Mesenchymal stem cell (in vitro differentiated cells and primary cell): ENCODE measurements around the gene KIF3C.
"Not testable (repeated sequence)": the region's sequence is repeated elsewhere in the genome, so short reads cannot be mapped to it uniquely, and the experiment has no call there.

Experiments
- DNase-seq: peaks from one replicate; pipeline ENCODE4 v3.0.0-alpha.2; 2013
- H2AFZ ChIP-seq: one replicate; pipeline ENCODE4 v1.6.1; 2013; ENCODE audit warnings: low read depth, mild to moderate bottlenecking, control low read depth, inconsistent platforms, low read length, moderate library complexity
- H2AK5ac ChIP-seq: 2 replicates; pipeline ENCODE4 v1.6.1; 2013; ENCODE audit warnings: low read length, moderate library complexity, mild to moderate bottlenecking, inconsistent platforms; ENCODE audit not compliant: severe bottlenecking
- H2BK120ac ChIP-seq: one replicate; pipeline ENCODE4 v1.6.1; 2013; ENCODE audit warnings: low read depth, mild to moderate bottlenecking, inconsistent platforms, low read length, moderate library complexity
- H2BK12ac ChIP-seq, 2 experiments: one replicate each; pipeline ENCODE4 v1.6.1; 2013; ENCODE audit warnings: inconsistent platforms in 2 of 2, low read length in 2 of 2, mild to moderate bottlenecking in 2 of 2, moderate library complexity in 2 of 2, control low read depth in 1 of 2
- H2BK15ac ChIP-seq: one replicate; pipeline ENCODE4 v1.6.1; 2013; ENCODE audit warnings: mild to moderate bottlenecking, low read depth, inconsistent platforms; ENCODE audit not compliant: poor library complexity, severe bottlenecking
- H2BK5ac ChIP-seq: 2 replicates; pipeline ENCODE4 v1.6.1; 2013; ENCODE audit warnings: low read depth, mild to moderate bottlenecking, low read length, control low read depth, inconsistent platforms; ENCODE audit not compliant: poor library complexity, severe bottlenecking
- H3K14ac ChIP-seq, 2 experiments: one replicate each; pipeline ENCODE4 v1.6.1; 2013; ENCODE audit warnings: inconsistent platforms in 2 of 2, low read length in 2 of 2, control low read depth in 1 of 2, mild to moderate bottlenecking in 1 of 2, moderate library complexity in 1 of 2
- H3K18ac ChIP-seq, 2 experiments: one replicate each; pipeline ENCODE4 v1.6.1; 2013; ENCODE audit warnings: inconsistent platforms in 2 of 2, low read length in 2 of 2, control low read depth in 1 of 2, low read depth in 1 of 2, mild to moderate bottlenecking in 1 of 2
- H3K23ac ChIP-seq, 2 experiments: one replicate each; pipeline ENCODE4 v1.6.1; 2013; ENCODE audit warnings: inconsistent platforms in 2 of 2, low read length in 2 of 2, mild to moderate bottlenecking in 2 of 2, moderate library complexity in 2 of 2, control low read depth in 1 of 2
- H3K27ac ChIP-seq: 2 replicates; pipeline ENCODE4 v1.5.1; 2013; ENCODE audit warnings: mild to moderate bottlenecking, moderate library complexity, low read length, control low read depth, inconsistent platforms; ENCODE audit not compliant: poor library complexity, severe bottlenecking
- H3K27me3 ChIP-seq, 2 experiments: 2 replicates each; pipeline versions ENCODE4 v1.6.1 to v1.7.0; 2013; ENCODE audit warnings: low read length in 2 of 2, mild to moderate bottlenecking in 2 of 2, moderate library complexity in 2 of 2, control low read depth in 1 of 2, inconsistent platforms in 1 of 2; ENCODE audit not compliant: control insufficient read depth in 1 of 2, insufficient read depth in 1 of 2
- H3K36me3 ChIP-seq, 2 experiments: 2 replicates each; pipeline versions ENCODE4 v1.6.1 to v1.7.0; 2013; ENCODE audit warnings: low read length in 2 of 2, control low read depth in 1 of 2, inconsistent platforms in 1 of 2, low read depth in 1 of 2, mild to moderate bottlenecking in 1 of 2; ENCODE audit not compliant: insufficient read depth in 2 of 2, control insufficient read depth in 1 of 2
- H3K4ac ChIP-seq, 2 experiments: one replicate each; pipeline ENCODE4 v1.6.1; 2013; ENCODE audit warnings: inconsistent platforms in 2 of 2, low read length in 2 of 2, mild to moderate bottlenecking in 2 of 2, moderate library complexity in 2 of 2, control low read depth in 1 of 2, low read depth in 1 of 2
- H3K4me1 ChIP-seq: 2 replicates; pipeline ENCODE4 v1.6.1; 2013; ENCODE audit warnings: low read depth, low read length, control low read depth; ENCODE audit not compliant: control insufficient read depth, insufficient read depth
- H3K4me2 ChIP-seq: 2 replicates; pipeline ENCODE4 v1.6.1; 2013; ENCODE audit warnings: low read length, mild to moderate bottlenecking, inconsistent platforms; ENCODE audit not compliant: poor library complexity, severe bottlenecking
- H3K4me3 ChIP-seq, 2 experiments: 2 replicates each; pipeline versions ENCODE4 v1.5.1 to v1.7.0; 2013; ENCODE audit warnings: low read length in 2 of 2, mild to moderate bottlenecking in 2 of 2, control low read depth in 1 of 2, low read depth in 1 of 2; ENCODE audit not compliant: insufficient read depth in 1 of 2
- H3K79me1 ChIP-seq: replicated peaks from 2 replicates; pipeline ENCODE4 v1.6.1; 2013; ENCODE audit warnings: mild to moderate bottlenecking, control low read depth, low read length, inconsistent platforms; ENCODE audit not compliant: poor library complexity, severe bottlenecking
- H3K9ac ChIP-seq: 2 replicates; pipeline ENCODE4 v1.7.0; 2013; ENCODE audit warnings: mild to moderate bottlenecking, low read length, moderate library complexity
- H3K9me3 ChIP-seq: 2 replicates; pipeline ENCODE4 v1.7.0; 2013; ENCODE audit warnings: mild to moderate bottlenecking, low read length; ENCODE audit not compliant: control insufficient read depth
- H4K8ac ChIP-seq: one replicate; pipeline ENCODE4 v1.6.1; 2013; ENCODE audit warnings: inconsistent platforms, mild to moderate bottlenecking, low read length, moderate library complexity
- H4K91ac ChIP-seq: one replicate; pipeline ENCODE4 v1.6.1; 2013; ENCODE audit warnings: mild to moderate bottlenecking, low read length, inconsistent platforms
- WGBS: methylation state at CpG from one replicate; pipeline ENCODE4 v1.1.7; 2013; ENCODE audit warnings: mixed read lengths; 5-methylcytosine and 5-hydroxymethylcytosine counted together

Gene KIF3C

DNA sequence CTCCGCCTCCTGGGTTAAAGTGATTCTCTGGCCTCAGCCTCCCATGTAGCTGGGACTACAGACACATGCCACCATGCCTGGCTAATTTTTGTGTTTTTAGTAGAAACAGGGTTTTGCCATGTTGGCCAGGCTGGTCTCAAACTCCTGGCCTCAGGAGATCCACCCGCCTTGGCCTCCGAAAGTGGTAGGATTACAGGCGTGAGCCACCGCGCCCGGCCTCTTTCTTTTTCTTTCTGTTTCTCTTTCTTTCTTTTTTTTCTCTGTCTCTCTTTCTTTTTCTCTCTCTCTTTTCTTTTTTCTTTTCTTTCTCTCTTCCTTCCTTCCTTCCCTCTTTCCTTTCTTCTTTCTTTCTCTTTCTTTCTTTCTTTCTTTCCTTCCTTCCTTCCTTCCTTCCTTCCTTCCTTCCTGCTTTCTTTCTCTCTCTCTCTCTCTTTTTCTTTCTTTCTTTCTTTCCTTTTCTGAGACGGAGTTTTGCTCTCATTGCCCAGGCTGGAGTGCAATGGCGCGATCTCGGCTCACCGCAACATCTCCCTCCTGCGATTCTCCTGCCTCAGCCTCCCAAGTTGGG lies 16.6 kb upstream of the KIF3C start:
- not testable (repeated sequence) for H2BK5ac ChIP-seq, H3K9ac ChIP-seq, H2AFZ ChIP-seq, DNase-seq, H3K4ac ChIP-seq, H2BK12ac ChIP-seq, H2BK15ac ChIP-seq, H3K9me3 ChIP-seq, H3K36me3 ChIP-seq, H2BK120ac ChIP-seq, H3K27me3 ChIP-seq, H4K8ac ChIP-seq, H3K18ac ChIP-seq, H3K4me3 ChIP-seq, H4K91ac ChIP-seq, H2AK5ac ChIP-seq, H3K23ac ChIP-seq, H3K14ac ChIP-seq, H3K79me1 ChIP-seq, H3K27ac ChIP-seq, H3K4me2 ChIP-seq
- H3K4me1 ChIP-seq: peaks cover 10% of the 10 kb centered on the region
- 97% methylated on average over 13 of the region's 13 CpGs for WGBS

DNA sequence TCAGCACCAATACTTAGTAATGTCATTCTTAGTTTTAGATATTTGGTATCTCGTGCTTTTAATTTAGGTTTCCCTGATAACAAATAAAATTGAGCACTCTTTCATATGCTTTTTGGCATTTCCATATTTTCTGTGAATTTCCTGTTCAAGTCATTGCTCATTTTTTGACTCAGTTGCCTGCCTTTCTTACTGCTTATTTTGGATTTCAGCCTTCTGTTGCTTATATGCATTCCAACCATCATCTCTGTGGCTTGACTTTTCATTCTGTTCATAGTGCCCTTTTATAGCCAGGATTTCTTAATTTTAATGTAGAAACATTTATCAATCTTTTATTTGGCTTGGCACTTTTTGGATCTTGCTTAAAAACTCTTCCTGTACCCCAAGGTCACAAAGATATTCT lies 14.5 kb upstream of the KIF3C start:
- Histone ChIP-seq H3K23ac (no peak overlapping the region), H3K14ac (no peak overlapping the region), H3K79me1 (no peaks in the 10 kb centered on the region), H2BK5ac (no peak overlapping the region), H4K91ac (no peak overlapping the region), H4K8ac (no peak overlapping the region), H3K4me1 (peaks cover 7% of the 10 kb centered on the region), H3K9me3 (no peaks in the 10 kb centered on the region), H3K27me3 (no peaks in the 10 kb centered on the region), H3K4me2 (no peak overlapping the region), H2BK15ac (no peak overlapping the region), H3K4me3 (no peak overlapping the region), H2AFZ (no peak overlapping the region), H3K4ac (no peak overlapping the region), H3K18ac (no peak overlapping the region), H2BK12ac (no peak overlapping the region), H2BK120ac (no peak overlapping the region), H3K9ac (no peak overlapping the region), H3K27ac (no peak overlapping the region), H2AK5ac (no peak overlapping the region), H3K36me3 (no peaks in the 10 kb centered on the region)
- DNase-seq: no peak
- WGBS: 69% methylated on average over 1 of the region's 1 CpG

DNA sequence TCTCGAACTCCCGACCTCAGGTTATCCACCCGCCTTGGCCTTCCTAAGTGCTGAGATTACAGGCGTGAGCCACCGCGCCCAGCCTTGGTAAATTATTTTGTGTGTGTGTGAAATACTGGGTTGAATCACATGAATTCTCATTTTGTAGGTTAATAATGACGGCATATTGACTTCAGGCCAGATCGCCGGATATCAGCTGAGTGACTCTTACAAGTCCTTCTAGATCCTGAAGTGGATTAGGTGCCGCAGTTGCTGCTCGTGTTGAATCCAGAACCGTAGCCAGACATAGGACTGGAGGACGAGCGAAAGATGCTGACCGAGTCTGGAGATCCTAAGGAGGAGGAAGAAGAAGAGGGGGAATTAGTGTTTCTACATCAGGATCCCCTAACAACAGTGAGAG lies 12.2 kb upstream of the KIF3C start:
- H3K4me1 ChIP-seq: peaks cover 3% of the 10 kb centered on the region
- H3K4ac ChIP-seq: no peak overlapping the region
- WGBS: 95% methylated on average over 15 of the region's 15 CpGs
- no peak overlapping the region for H3K14ac ChIP-seq
- H4K91ac ChIP-seq: no peak overlapping the region
- no peak overlapping the region for H2AK5ac ChIP-seq
- H3K4me3 ChIP-seq: no peak overlapping the region
- no peak overlapping the region for H3K23ac ChIP-seq
- no peak overlapping the region for H2BK120ac ChIP-seq
- H3K9me3 ChIP-seq: no peaks in the 10 kb centered on the region
- no peak overlapping the region for H4K8ac ChIP-seq
- no peaks in the 10 kb centered on the region for H3K79me1 ChIP-seq
- H2BK15ac ChIP-seq: no peak overlapping the region
- no peak overlapping the region for H3K9ac ChIP-seq
- H3K27ac ChIP-seq: no peak overlapping the region
- no peak overlapping the region for H2BK5ac ChIP-seq
- no peak overlapping the region for H2BK12ac ChIP-seq
- H3K36me3 ChIP-seq: no peaks in the 10 kb centered on the region
- H3K4me2 ChIP-seq: no peak overlapping the region
- no peak overlapping the region for H2AFZ ChIP-seq
- DNase-seq: no peak
- H3K18ac ChIP-seq: no peak overlapping the region
- no peaks in the 10 kb centered on the region for H3K27me3 ChIP-seq

DNA sequence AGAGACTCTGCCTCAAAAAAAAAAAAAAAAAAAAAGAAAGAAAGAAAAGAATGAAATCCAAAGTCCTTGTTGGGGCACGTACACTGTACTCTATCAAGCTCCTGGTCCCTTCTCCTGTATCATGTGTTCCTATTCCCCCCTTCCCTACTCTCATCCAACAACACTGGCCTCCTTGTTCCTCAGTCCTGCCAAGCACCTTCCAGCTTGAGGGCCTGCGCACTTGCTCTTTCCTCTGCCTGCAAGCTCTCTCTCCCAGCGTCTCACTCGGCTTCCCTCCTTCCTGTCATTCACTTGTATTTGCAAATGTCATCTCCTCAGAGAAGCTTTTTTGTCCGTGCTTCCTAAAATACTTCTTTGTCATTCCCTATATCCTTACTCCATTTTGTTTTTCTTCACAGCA lies 10.8 kb upstream of the KIF3C start:
- Histone ChIP-seq H3K9ac (no peak overlapping the region), H3K23ac (no peak overlapping the region), H3K27me3 (no peaks in the 10 kb centered on the region), H2BK15ac (no peak overlapping the region), H3K27ac (no peak overlapping the region), H3K79me1 (no peaks in the 10 kb centered on the region), H4K91ac (no peak overlapping the region), H2BK120ac (no peak overlapping the region), H2AK5ac (no peak overlapping the region), H2BK12ac (no peak overlapping the region), H2BK5ac (no peak overlapping the region), H3K4ac (no peak overlapping the region), H3K9me3 (no peaks in the 10 kb centered on the region), H3K18ac (no peak overlapping the region), H3K4me1 (peaks cover 3% of the 10 kb centered on the region), H3K36me3 (no peaks in the 10 kb centered on the region), H3K14ac (no peak overlapping the region), H2AFZ (no peak overlapping the region), H3K4me2 (no peak overlapping the region), H4K8ac (no peak overlapping the region), H3K4me3 (no peak overlapping the region)
- WGBS: 92% methylated on average over 5 of the region's 5 CpGs
- no peak for DNase-seq
